ENCODE results near the gene KNDC1. TPM values are rescaled to one million over a fixed set of nuclear protein-coding genes. Genes with fewer than 3 reads are reported as not detected.

KNDC1 gene
- total and polyA plus RNA-seq, 2 experiments from 2014 or later, result 1.8 to 16.0 TPM

GRCh38 chr10:133200621-133201031 lies 40.6 kb downstream of the KNDC1 start:
- Mint-ChIP-seq H3K4me3 (no peak overlapping the region), H3K9me3 (no peaks in the 10 kb centered on the region)
- TF ChIP-seq ETS1 (IDR thresholded peaks at IDR 0.05) (no peak), POLR2AphosphoS5 (IDR thresholded peaks at IDR 0.05; ENCODE audit: low read depth) (no peak), NANOG (IDR thresholded peaks at IDR 0.05; ENCODE audit: borderline replicate concordance) (no peak)

DNA sequence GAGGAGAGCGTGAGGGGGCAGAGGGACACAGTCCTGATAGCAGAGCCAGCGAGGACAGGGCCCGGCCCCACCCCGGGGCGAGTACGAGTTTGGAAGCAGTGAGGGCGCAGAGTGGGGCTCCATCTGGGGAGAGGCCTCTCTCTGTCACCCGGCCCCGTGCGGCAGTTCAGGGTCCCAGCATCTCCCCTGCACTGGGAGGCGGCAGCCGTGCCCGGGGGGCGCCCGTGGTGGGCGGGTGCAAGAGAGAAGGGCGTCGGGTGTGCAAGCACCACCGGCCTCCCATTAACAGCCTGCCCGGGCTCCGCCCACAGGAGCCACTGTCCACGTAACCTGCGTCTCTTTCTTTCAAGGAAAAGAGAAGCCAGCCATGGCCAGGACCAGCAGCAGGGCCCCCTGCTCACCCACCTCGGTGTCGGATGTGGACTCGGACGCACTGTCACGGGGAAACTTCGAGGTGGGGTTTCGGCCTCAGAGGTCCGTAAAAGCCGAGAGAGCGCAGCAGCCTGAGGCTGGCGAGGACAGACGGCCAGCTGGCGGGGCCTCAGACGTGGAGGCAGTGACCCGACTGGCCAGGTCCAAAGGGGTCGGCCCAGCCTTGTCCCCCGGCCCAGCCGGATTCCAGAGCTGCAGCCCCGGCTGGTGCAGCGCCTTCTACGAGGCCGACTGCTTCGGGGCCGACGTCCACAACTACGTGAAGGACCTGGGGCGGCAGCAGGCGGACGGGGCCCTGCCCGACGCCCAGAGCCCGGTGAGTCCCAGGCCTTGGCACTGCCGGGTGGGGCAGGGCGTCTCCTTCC lies 41.3 kb downstream of the KNDC1 start:
- Mint-ChIP-seq H3K27me3 (ENCODE audit: insufficient read depth, low read depth, poor library complexity) (peaks cover 4% of the 10 kb centered on the region), H3K27ac (no peak overlapping the region), H3K9me3 (no peaks in the 10 kb centered on the region), H3K4me1 (no peaks in the 10 kb centered on the region), H3K36me3 (ENCODE audit: low read depth) (no peaks in the 10 kb centered on the region), H3K4me3 (no peak overlapping the region)
- Histone ChIP-seq H4K20me1 (replicated peaks; ENCODE audit: insufficient read depth) (no peaks in the 10 kb centered on the region), H3K4me3 (no peak overlapping the region), H2AFZ (no peak overlapping the region), H3K79me2 (replicated peaks; ENCODE audit: insufficient read depth) (no peaks in the 10 kb centered on the region), H3K36me3 (ENCODE audit: insufficient read depth) (no peaks in the 10 kb centered on the region), H3K27me3 (ENCODE audit: insufficient read depth) (no peaks in the 10 kb centered on the region), H3K4me1 (ENCODE audit: insufficient read depth) (no peaks in the 10 kb centered on the region), H3K9me2 (ENCODE audit: insufficient read depth) (no peaks in the 10 kb centered on the region), H3K4me2 (no peak overlapping the region), H3F3A (replicated peaks; ENCODE audit: low read depth) (no peaks in the 10 kb centered on the region), H3K27ac (ENCODE audit: low read depth) (no peak overlapping the region)
- DNase-seq (ENCODE audit: low spot score) (no peak), ATAC-seq (no peak)
- TF ChIP-seq CREB1 (CRISPR knock-in tag; IDR thresholded peaks at IDR 0.05; ENCODE audit: low read depth) (no peak), EZH2 (IDR thresholded peaks at IDR 0.05; ENCODE audit: low read depth, unreplicated experiment) (no peak), NANOG (IDR thresholded peaks at IDR 0.05; ENCODE audit: borderline replicate concordance) (no peak), POLR2AphosphoS5 (IDR thresholded peaks at IDR 0.05; ENCODE audit: low read depth) (no peak), ZNF114 (CRISPR knock-in tag; IDR thresholded peaks at IDR 0.05) (no peak), ZNF331 (CRISPR knock-in tag; IDR thresholded peaks at IDR 0.05; ENCODE audit: low read depth) (no peak), ETS1 (IDR thresholded peaks at IDR 0.05) (no peak), ZNF462 (CRISPR knock-in tag; IDR thresholded peaks at IDR 0.05) (no peak)
- TF ChIP-seq, protein P1, sequence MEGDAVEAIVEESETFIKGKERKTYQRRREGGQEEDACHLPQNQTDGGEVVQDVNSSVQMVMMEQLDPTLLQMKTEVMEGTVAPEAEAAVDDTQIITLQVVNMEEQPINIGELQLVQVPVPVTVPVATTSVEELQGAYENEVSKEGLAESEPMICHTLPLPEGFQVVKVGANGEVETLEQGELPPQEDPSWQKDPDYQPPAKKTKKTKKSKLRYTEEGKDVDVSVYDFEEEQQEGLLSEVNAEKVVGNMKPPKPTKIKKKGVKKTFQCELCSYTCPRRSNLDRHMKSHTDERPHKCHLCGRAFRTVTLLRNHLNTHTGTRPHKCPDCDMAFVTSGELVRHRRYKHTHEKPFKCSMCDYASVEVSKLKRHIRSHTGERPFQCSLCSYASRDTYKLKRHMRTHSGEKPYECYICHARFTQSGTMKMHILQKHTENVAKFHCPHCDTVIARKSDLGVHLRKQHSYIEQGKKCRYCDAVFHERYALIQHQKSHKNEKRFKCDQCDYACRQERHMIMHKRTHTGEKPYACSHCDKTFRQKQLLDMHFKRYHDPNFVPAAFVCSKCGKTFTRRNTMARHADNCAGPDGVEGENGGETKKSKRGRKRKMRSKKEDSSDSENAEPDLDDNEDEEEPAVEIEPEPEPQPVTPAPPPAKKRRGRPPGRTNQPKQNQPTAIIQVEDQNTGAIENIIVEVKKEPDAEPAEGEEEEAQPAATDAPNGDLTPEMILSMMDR (conservative IDR thresholded peaks at IDR 0.05; ENCODE audit: low read depth in 2 of 2), result no peak

More at GRCh38 chr10:133200621-133201031, 40.6 kb downstream of the KNDC1 start:
- H3K4me3 ChIP-seq, result no peak overlapping the region
- ATAC-seq, result no peak
- no peak overlapping the region for H3K4me2 ChIP-seq
- H2AFZ ChIP-seq, result no peak overlapping the region
- H3K27ac ChIP-seq (ENCODE audit: low read depth), result no peak overlapping the region
- H3F3A ChIP-seq (replicated peaks; ENCODE audit: low read depth), result no peaks in the 10 kb centered on the region
- H3K4me1 ChIP-seq (ENCODE audit: insufficient read depth), result no peaks in the 10 kb centered on the region
- H4K20me1 ChIP-seq (replicated peaks; ENCODE audit: insufficient read depth), result no peaks in the 10 kb centered on the region
- H3K79me2 ChIP-seq (replicated peaks; ENCODE audit: insufficient read depth), result no peaks in the 10 kb centered on the region
- peaks cover 4% of the 10 kb centered on the region for H3K27me3 Mint-ChIP-seq (ENCODE audit: insufficient read depth, low read depth, poor library complexity)
- no peaks in the 10 kb centered on the region for H3K36me3 Mint-ChIP-seq (ENCODE audit: low read depth)
- H3K9me2 ChIP-seq (ENCODE audit: insufficient read depth), result no peaks in the 10 kb centered on the region
- no peak for DNase-seq (ENCODE audit: low spot score)
- H3K36me3 ChIP-seq (ENCODE audit: insufficient read depth), result no peaks in the 10 kb centered on the region
- H3K27ac Mint-ChIP-seq, result no peak overlapping the region
- no peaks in the 10 kb centered on the region for H3K4me1 Mint-ChIP-seq
- no peaks in the 10 kb centered on the region for H3K27me3 ChIP-seq (ENCODE audit: insufficient read depth)

Data from GM23338 (cell line).